ENCODE measurements around the gene NDUFAB1. TPM values are rescaled to one million over a fixed set of nuclear protein-coding genes. Genes with fewer than 3 reads are reported as not detected.

Gene NDUFAB1
- total and polyA plus RNA-seq, 3 donors from 2014 or later: 65.4 to 115 (median 79.5) TPM

GRCh38 chr16:23567602-23568001 lies 28.5 kb downstream of the NDUFAB1 start:
- Histone ChIP-seq H3K9me3 (no peaks in the 10 kb centered on the region), H3K27ac (peak overlapping the region in 1 of 2 donors; percentile 26), H3K36me3 (ENCODE audit: low read depth, missing control alignments) (no peaks in the 10 kb centered on the region), H3K27me3 (no peaks in the 10 kb centered on the region), H3K4me3 (no peak overlapping the region), H3K4me1 (peaks cover 31% of the 10 kb centered on the region)
- no peak for DNase-seq
- TF ChIP-seq POLR2A (IDR thresholded peaks at IDR 0.05): no peak
- 88 to 94% methylated on average over 3 of the region's 3 CpGs for WGBS, 2 donors
- intact Hi-C loops (cut with DNase I; ENCODE audit: low total_unique reads): no loop called here

GRCh38 chr16:23566724-23567123 lies 29.4 kb downstream of the NDUFAB1 start:
- TF ChIP-seq POLR2A (IDR thresholded peaks at IDR 0.05): no peak
- no peak for TF ChIP-seq CTCF (IDR thresholded peaks at IDR 0.05)
- no peaks in the 10 kb centered on the region for H3K9me3 ChIP-seq
- DNase-seq: no peak
- intact Hi-C loops (cut with DNase I; ENCODE audit: low total_unique reads): no loop called here
- H3K27me3 ChIP-seq: no peaks in the 10 kb centered on the region
- H3K27ac ChIP-seq: peak overlapping the region; percentile 35 to 80
- no peak overlapping the region for H3K4me3 ChIP-seq
- peaks cover 31% of the 10 kb centered on the region for H3K4me1 ChIP-seq
- no peaks in the 10 kb centered on the region for H3K36me3 ChIP-seq (ENCODE audit: low read depth, missing control alignments)
- 90 to 97% methylated on average over 8 of the region's 8 CpGs for WGBS, 2 donors

GRCh38 chr16:23564575-23565363 lies 31.3 kb downstream of the NDUFAB1 start:
- H3K4me1 ChIP-seq: peaks cover 35% of the 10 kb centered on the region
- no peaks in the 10 kb centered on the region for H3K9me3 ChIP-seq
- H3K36me3 ChIP-seq (ENCODE audit: low read depth, missing control alignments): no peaks in the 10 kb centered on the region
- intact Hi-C loops (cut with DNase I; ENCODE audit: low total_unique reads): no loop called here
- WGBS, 2 donors: 39 to 44% methylated on average over 9 of the region's 9 CpGs
- H3K4me3 ChIP-seq: no peak overlapping the region
- H3K27me3 ChIP-seq: no peaks in the 10 kb centered on the region
- TF ChIP-seq POLR2A (IDR thresholded peaks at IDR 0.05) (no peak), CTCF (IDR thresholded peaks at IDR 0.05) (no peak)
- peak overlapping the region; percentile 35 to 80 for H3K27ac ChIP-seq
- DNase-seq: peak; percentile 87

GRCh38 chr16:23563186-23563585 lies 32.9 kb downstream of the NDUFAB1 start:
- Histone ChIP-seq H3K4me1 (peaks cover 51% of the 10 kb centered on the region), H3K27ac (peak overlapping the region; percentile 35 to 80), H3K36me3 (ENCODE audit: low read depth, missing control alignments) (no peaks in the 10 kb centered on the region), H3K4me3 (no peak overlapping the region), H3K27me3 (no peaks in the 10 kb centered on the region), H3K9me3 (no peaks in the 10 kb centered on the region)
- intact Hi-C loops (cut with DNase I; ENCODE audit: low total_unique reads): no loop called here
- TF ChIP-seq CTCF (IDR thresholded peaks at IDR 0.05): no peak
- TF ChIP-seq POLR2A (IDR thresholded peaks at IDR 0.05): no peak
- DNase-seq: peak; percentile 72
- 70 to 71% methylated on average over 6 of the region's 6 CpGs for WGBS, 2 donors

GRCh38 chr16:23562505-23562904 lies 33.6 kb downstream of the NDUFAB1 start:
- intact Hi-C loops (cut with DNase I; ENCODE audit: low total_unique reads): no loop called here
- no peak overlapping the region for H3K4me3 ChIP-seq
- H3K36me3 ChIP-seq (ENCODE audit: low read depth, missing control alignments): no peaks in the 10 kb centered on the region
- peak overlapping the region; percentile 35 to 80 for H3K27ac ChIP-seq
- TF ChIP-seq POLR2A (IDR thresholded peaks at IDR 0.05): no peak
- TF ChIP-seq CTCF (IDR thresholded peaks at IDR 0.05): no peak
- 90 to 92% methylated on average over 13 of the region's 13 CpGs for WGBS, 2 donors
- H3K9me3 ChIP-seq: no peaks in the 10 kb centered on the region
- DNase-seq: no peak
- no peaks in the 10 kb centered on the region for H3K27me3 ChIP-seq
- peaks cover 51% of the 10 kb centered on the region for H3K4me1 ChIP-seq
